Stimulated activated naive CD4-positive, alpha-beta T cell (primary cell): Measurements from ENCODE around the gene RPS6KB2.
"Not testable (repeated sequence)": the region's sequence is repeated elsewhere in the genome, so short reads cannot be mapped to it uniquely, and the experiment has no call there.

Experiments
- DNase-seq, 6 experiments: peaks; one replicate each; lab custom pipeline; 2025; lab: John Stamatoyannopoulos, UW

RPS6KB2 gene

DNA sequence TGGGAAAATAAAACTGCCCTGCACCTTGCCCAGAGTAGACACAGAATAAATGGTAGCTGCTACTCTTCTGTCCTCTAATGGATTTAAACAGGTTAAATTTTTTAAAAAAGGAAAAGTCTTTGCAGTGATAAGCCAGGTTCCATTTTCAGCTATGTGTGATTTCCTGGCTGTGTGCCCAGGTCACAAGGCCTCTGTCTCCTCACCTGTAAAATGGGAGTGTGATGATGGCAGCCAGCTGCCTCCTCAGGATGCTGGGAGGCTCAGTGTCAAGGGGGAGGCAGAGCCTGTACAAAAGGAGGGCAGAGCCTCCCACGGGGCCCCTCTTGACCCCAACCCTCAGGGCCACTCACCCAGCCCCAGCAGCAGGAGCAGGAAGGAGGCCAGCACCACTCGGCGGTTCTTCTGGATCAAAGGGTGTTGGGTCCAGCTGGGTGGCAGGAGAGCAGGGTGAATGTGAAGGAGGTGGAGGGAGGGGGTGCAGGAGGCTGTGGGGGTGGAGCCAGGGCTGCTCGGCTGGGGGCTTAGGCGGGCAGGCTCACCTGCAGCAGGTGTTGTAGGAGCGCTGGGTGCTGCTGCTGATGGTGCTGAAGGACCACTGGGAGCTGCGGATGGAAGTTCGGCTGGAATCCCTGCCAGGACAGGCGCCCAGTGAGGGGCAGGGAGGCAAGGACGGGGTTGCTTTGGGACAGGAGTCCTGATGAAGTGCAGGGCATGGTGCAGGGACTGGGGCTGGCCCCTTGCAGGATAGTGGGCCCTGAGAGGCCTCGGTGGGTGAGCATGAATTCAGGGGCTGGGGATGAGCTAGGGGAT, 38.9 kb downstream of the RPS6KB2 start:
- no peak for DNase-seq

DNA sequence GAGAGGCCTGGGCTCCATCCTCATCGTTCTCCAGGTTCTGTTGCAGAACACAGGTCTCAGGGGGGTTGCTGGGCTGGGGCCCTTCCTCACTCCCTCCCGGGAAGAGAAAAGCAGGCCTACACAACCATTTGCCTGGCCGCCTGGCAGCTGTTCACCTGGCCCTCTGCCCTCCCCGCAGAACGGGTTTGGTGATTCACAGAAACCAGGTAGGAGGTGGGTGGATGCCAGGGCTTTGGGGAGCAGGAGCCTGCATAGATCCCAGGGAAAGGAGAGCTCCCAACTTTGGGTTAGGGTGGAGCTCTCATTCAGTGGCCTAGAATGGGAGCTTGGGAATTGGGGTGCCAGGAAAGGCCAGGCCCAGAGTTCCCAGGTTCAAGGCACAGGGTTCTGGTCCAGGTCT, 39.8 kb downstream of the RPS6KB2 start:
- DNase-seq = no peak

DNA sequence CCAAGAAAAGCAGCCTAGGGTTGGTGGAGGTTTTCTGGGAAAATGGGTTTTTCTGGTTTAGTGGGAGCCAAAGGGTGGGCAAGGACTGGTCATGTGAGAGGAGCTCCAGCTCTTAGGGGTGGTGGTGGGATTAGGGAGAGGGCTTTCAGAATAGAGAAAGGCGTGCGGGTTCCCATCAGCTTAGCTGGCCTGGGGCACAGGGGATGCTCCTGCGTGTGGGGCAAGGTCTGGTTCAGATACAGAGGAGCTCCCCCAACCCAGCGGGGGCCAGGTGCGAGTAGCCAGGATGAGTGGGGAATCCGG, 40.1 kb downstream of the RPS6KB2 start:
- DNase-seq = peak in 1 of 6 experiments; percentile 51

DNA sequence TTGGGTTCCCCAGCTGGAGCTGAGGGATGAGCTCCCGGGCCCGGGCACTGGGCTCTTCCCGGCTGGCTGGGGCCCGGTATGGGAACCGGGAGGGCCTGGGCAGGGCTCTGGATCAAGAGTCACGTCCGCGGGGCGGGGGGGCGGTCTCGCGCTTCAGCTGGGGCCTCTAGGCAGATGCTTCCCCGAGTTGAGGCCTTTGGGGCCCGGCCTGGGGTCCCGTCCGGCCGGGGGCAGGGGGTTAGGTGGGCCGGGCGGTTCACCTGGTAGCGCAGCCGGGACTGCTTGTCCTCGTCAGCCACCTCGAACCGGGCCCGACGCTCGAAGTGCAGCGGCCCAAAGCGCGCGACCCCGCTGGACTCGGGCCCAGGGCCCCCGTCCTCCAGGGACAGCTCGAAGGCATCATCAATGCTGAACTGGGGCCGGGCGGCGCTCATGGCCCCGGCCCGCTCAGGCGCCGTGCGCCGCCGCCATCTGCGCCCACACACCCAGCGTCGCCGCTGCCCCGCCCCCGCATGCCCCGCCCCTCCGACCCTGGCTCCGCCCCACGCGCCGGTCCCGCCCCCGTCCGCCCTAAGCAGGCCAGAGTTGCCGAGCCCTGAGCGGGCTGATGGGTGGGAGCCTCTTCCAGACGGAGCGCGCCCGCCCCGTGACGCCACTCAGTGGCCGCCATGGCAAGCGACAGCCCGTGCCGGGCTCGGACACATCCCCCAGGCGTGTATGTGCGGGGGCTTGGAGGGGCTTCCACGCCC, 40.6 kb downstream of the RPS6KB2 start, which contains the start of gene TMEM134:
TMEM134 (minus strand) TSS at position 493 of the 749 bp plus-strand sequence; CDS start at position 434, 59 bp downstream.
- peak; percentile 82 to 92 (median 90) for DNase-seq

DNA sequence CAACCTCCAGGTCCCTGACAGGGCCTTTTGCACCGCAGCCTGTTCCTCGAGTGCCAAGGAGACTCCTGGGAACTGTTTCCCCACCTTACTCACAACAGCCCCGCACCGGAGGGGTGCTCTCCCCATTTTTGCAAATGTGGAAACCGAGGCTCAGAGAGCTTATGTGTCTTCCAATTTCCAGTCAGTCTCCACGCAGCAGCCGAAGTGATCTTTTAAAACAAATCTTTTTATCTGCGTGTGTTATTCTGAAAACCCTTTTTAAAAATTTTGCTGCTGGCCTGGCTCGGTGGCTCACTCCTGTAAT, 41.2 kb downstream of the RPS6KB2 start:
- no peak for DNase-seq

DNA sequence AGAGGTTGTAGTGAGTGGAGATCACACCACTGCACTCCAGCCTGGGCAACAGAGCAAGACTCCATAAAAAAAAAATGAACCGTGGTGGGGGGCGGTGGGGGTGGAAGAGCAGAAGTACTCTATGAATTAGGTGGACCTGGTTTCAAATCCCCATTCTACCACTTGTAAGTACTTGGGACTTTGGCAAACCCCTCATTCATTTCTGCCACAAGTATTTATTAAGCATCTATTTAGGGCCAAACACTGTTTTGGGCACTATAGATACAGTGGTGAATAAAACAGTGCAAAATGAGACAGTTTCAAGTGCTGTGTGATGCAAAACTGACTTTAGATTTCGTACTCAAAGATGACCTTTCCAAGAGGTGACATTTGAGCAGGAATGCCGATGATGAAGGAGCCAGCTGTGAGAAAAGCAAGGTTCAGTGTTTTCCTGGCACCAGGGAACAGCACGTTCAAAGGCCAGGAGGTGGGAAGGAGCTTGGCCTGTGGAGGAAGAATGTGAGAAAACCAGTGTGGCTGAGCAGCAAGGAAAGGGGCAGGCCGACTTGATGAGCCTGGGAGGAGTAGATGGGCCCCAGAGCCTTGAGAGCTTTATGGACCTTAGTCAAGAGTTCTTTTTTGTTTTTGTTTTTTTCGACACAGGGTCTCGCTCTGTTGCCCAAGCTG, 42.2 kb downstream of the RPS6KB2 start:
- DNase-seq = no peak

DNA sequence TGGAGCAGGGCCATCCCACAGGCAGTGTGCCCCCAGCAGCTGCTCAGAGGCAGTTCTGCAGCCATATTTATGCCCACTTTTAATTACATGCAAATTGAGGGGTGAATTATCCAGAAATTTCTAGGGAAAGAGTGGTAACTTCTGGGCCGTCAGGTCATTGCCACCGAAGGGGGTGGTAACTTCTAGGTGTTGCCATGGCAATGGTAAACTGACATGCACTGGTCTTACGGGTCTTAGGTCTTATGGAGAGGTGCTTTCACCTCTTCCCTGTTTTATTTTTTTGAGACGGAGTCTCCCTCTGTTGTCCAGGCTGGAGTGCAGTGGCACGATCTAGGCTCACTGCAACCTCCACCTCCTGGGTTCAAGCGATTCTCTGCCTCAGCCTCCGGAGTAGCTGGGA, 44.6 kb downstream of the RPS6KB2 start:
- no peak for DNase-seq

DNA sequence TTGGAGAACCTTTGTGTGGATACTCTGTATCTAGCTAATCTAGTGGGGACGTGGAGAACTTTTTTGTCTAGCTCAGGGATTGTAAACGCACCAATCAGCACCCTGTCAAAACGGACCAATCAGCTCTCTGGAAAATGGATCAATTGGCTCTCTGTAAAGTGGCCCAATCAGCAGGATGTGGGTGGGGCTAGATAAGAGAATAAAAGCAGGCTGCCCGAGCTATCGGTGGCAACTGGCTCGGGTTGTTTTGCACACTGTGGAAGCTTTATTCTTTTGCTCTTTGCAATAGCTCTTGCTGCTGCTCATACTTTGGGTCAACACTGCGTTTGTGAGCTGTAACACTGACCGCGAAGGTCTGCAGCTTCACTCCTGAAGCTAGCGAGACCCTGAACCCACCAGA, 48.4 kb downstream of the RPS6KB2 start:
- DNase-seq = not testable (repeated sequence)

DNA sequence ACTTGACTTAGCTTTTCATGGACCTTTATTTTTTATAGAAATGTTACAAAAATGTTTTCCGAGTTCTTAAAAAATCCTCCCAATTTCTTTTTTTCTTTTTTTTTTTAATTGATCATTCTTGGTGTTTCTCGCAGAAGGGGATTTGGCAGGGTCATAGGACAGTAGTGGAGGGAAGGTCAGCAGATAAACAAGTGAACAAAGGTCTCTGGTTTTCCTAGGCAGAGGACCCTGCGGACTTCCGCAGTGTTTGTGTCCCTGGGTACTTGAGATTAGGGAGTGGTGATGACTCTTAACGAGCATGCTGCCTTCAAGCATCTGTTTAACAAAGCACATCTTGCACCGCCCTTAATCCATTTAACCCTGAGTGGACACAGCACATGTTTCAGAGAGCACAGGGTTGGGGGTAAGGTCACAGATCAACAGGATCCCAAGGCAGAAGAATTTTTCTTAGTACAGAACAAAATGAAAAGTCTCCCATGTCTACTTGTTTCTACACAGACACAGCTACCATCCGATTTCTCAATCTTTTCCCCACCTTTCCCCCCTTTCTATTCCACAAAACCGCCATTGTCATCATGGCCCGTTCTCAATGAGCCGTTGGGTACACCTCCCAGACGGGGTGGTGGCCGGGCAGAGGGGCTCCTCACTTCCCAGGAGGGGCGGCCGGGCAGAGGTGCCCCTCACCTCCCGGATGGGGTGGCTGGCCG, 49.2 kb downstream of the RPS6KB2 start:
- not testable (repeated sequence) for DNase-seq

DNA sequence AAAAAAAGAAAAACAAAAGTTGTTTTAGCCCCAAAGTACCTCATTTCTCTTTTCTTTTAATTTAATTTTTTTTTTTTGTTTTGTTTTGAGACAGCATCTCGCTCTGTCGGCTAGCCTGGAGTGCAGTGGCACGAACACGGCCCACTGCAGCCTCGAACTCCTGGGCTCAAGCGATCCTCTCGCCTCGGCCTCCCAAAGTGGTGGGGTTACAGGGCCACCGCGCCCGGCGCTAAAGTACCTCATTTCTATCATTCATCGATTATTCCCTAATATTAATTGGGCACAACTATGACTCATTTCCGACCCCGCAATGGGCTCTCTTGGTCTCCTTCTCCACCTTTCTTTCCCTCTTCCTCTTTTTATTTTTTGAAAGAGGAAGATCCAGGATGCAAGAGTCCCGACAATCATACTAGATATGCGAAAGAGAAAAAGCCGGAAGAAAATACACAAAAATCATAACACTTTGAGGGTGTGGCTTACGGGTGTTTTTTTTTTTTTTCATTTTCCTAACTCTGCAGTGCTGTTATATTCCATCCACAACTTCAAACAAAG, 54.1 kb downstream of the RPS6KB2 start:
- no peak for DNase-seq

DNA sequence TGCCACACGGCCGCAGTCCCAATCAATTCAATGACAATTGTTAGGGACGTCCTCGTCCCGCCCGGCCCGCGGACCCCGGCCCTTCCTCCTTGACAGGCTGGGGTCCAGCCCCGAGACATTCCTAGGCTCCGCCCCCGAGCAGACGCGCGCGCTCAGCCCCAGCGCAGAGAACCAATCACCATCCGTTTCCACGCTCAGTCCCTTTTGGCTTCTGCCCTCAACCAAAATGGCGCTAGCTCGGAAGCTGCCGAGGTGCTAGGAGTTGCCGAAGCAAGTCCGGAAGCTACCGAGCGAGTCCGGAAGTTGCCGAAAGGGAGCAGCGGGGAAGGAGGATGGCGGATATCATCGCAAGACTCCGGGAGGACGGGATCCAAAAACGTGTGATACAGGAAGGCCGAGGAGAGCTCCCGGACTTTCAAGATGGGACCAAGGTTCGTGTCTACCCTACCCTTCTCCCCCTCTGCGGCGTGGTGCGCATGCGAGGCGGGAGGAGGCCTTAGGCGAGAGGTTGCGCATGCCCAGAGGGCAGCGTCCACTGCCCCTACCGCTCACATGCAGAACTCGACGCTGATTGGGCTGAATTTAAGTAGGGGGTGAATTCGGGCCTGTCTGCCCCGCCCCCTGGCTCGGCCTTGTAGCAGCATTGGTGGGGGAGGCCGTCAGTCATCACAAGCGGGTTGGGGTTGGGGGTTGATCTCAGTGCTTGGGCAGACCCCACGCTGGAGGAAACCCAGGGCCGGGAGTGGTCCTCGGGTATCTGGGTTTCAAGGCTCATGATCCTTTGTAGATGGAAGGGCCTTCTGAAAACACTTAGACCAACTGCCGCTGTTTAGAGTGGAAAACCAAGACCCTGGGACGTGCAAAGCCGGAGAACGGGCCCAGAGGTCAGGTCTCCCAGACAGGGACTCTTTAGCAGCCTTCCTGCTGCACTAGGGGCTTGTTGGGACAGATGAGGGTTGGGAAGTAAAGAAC, 54.8 kb downstream of the RPS6KB2 start, which contains the start of gene AIP:
AIP (plus strand) TSS at position 200 of the 972 bp plus-strand sequence; CDS start at position 333, 133 bp downstream.
- DNase-seq = peak; percentile 93 to 99 (median 98)

DNA sequence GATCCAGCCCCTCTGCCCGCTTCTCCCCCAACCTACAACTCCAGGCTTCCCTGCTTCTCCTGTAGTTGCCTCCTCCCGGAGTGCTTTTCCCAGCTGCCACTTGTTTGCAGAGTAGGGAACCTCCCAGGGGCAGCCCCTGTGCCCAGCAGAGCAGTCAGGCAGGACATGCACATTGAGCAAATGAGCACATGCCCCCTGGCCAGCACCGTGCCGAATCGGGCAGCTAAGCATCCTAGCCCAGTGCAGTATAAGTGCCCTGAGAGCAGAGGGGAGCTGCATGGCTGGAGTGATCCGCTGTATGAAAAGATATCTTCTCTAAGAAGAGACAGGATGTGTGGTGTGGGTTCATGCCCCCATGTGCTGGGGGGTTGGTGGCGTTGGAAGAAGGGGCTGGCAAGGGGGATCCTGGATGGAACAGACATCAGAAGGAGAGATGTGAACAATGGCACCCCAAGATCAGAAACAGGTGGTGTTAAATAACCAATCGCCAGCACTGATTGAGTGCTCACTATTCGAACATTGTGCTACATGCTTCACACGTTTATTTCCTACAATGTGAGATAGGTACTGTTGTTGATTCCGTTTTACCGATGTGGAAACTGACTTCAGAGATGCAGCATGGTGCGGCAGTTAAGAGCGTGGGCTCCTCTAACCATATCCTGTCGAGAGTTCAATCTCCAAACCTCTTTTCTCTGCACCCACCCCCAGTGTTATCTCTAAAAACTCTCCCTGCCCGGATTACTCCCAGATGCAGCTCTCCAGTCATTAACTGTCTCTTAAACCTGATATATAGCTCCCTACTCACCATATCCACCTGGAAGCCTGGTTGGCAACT, 55.8 kb downstream of the RPS6KB2 start:
- DNase-seq = peak; percentile 37 to 88 (median 69)

DNA sequence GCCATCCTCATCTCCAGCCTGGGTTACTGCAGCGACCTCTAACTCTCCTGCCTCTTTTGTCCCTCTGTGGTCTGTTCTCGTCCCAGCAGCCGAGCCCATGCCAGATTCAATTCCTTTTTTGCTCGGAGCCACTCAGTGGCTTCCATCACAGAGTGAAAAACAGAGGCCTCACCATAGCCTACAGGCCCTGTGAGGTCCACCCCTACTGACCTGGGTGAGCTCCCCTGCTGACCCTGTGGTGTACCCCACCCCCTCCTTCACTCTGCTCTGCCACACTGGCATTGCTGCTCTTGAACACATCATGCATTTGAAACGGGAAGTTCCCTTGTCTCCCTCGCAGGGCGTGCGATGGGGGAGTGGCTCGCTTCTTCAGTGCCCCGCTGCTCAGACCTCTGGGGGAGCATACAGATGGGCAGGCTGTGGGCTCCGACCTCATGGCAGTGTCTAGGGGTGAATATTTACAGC, 56.6 kb downstream of the RPS6KB2 start:
- DNase-seq = peak; percentile 28 to 66 (median 47)
